ENCODE results near the gene LOXL1. TPM values are rescaled to one million over a fixed set of nuclear protein-coding genes. Genes with fewer than 3 reads are reported as not detected.

The LOXL1 gene
- total and polyA plus RNA-seq, 2 of the 13 experiments (the other 11 are each of a cell fraction or from before 2014, with no cell fraction given) = 0.51 to 1.3 TPM

DNA sequence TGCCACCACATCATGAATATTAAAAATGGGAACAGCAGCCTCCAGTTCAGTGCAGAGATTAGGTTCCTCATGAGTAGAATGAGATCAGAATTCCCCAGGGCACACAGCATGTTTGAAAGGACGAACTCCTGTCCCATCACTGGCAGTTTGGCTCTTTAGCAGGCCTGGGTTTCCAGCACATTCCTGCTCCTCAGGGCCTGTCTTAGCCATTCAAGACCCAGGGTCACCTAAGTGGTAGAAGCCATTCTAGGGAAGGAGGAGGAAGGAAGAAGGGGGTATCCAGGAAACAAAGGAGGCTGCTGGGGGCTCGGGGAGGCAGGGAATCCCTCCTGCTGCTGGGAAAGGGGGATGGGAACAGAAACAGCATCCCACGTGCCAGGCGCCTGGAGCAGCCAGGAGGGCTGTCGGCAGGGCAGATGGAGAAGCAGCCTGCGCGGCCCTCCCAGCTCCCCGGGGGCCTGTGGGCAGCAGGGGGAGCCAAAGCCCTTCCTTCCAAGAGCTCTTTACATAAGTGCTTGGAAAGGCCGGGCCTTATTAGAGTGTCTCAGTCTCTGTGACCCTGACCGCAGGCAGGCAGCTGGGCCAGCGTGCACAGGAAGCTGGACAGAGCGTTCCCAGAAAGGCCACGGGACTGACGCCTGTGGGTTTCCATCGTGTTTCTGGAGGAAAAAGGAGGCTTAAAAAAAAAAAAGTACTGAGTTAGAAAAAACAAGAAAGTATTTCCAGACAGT, 24.7 kb downstream of the LOXL1 start (continued):
- peak; percentile 22; the same call in 1 of the 2 replicates for TF ChIP-seq ZKSCAN8 (CRISPR knock-in tag; IDR thresholded peaks at IDR 0.05; ENCODE audit: borderline replicate concordance)
- 0 out of 2 replicates have a peak, but pooled peaks have one; percentile 16 for TF ChIP-seq FOXO1 (CRISPR knock-in tag; IDR thresholded peaks at IDR 0.05)
- 0 out of 2 replicates have a peak, but pooled peaks have one; percentile 7 for TF ChIP-seq SMC3 (IDR thresholded peaks at IDR 0.05; ENCODE audit: low read length)
- TF ChIP-seq, protein P1, sequence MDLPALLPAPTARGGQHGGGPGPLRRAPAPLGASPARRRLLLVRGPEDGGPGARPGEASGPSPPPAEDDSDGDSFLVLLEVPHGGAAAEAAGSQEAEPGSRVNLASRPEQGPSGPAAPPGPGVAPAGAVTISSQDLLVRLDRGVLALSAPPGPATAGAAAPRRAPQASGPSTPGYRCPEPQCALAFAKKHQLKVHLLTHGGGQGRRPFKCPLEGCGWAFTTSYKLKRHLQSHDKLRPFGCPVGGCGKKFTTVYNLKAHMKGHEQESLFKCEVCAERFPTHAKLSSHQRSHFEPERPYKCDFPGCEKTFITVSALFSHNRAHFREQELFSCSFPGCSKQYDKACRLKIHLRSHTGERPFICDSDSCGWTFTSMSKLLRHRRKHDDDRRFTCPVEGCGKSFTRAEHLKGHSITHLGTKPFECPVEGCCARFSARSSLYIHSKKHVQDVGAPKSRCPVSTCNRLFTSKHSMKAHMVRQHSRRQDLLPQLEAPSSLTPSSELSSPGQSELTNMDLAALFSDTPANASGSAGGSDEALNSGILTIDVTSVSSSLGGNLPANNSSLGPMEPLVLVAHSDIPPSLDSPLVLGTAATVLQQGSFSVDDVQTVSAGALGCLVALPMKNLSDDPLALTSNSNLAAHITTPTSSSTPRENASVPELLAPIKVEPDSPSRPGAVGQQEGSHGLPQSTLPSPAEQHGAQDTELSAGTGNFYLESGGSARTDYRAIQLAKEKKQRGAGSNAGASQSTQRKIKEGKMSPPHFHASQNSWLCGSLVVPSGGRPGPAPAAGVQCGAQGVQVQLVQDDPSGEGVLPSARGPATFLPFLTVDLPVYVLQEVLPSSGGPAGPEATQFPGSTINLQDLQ (CRISPR knock-in tag; IDR thresholded peaks at IDR 0.05) = no peak
- peak; percentile 84 for TF ChIP-seq RAD21 (CRISPR knock-in tag; IDR thresholded peaks at IDR 0.05)
- TF ChIP-seq ZNF564 (CRISPR knock-in tag; IDR thresholded peaks at IDR 0.05) = no peak
- peak; percentile 66 for TF ChIP-seq SPEN (CRISPR knock-in tag; IDR thresholded peaks at IDR 0.05; ENCODE audit: low read depth)
- TF ChIP-seq ZFX (CRISPR knock-in tag; IDR thresholded peaks at IDR 0.05; ENCODE audit: low read depth) = peak; percentile 78
- TF ChIP-seq ZNF12 (CRISPR knock-in tag; IDR thresholded peaks at IDR 0.05) = peak; percentile 34; the same call in 1 of the 2 replicates
- TF ChIP-seq, protein P2, sequence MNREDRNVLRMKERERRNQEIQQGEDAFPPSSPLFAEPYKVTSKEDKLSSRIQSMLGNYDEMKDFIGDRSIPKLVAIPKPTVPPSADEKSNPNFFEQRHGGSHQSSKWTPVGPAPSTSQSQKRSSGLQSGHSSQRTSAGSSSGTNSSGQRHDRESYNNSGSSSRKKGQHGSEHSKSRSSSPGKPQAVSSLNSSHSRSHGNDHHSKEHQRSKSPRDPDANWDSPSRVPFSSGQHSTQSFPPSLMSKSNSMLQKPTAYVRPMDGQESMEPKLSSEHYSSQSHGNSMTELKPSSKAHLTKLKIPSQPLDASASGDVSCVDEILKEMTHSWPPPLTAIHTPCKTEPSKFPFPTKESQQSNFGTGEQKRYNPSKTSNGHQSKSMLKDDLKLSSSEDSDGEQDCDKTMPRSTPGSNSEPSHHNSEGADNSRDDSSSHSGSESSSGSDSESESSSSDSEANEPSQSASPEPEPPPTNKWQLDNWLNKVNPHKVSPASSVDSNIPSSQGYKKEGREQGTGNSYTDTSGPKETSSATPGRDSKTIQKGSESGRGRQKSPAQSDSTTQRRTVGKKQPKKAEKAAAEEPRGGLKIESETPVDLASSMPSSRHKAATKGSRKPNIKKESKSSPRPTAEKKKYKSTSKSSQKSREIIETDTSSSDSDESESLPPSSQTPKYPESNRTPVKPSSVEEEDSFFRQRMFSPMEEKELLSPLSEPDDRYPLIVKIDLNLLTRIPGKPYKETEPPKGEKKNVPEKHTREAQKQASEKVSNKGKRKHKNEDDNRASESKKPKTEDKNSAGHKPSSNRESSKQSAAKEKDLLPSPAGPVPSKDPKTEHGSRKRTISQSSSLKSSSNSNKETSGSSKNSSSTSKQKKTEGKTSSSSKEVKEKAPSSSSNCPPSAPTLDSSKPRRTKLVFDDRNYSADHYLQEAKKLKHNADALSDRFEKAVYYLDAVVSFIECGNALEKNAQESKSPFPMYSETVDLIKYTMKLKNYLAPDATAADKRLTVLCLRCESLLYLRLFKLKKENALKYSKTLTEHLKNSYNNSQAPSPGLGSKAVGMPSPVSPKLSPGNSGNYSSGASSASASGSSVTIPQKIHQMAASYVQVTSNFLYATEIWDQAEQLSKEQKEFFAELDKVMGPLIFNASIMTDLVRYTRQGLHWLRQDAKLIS (CRISPR knock-in tag; IDR thresholded peaks at IDR 0.05) = no peak
- TF ChIP-seq, protein P3, sequence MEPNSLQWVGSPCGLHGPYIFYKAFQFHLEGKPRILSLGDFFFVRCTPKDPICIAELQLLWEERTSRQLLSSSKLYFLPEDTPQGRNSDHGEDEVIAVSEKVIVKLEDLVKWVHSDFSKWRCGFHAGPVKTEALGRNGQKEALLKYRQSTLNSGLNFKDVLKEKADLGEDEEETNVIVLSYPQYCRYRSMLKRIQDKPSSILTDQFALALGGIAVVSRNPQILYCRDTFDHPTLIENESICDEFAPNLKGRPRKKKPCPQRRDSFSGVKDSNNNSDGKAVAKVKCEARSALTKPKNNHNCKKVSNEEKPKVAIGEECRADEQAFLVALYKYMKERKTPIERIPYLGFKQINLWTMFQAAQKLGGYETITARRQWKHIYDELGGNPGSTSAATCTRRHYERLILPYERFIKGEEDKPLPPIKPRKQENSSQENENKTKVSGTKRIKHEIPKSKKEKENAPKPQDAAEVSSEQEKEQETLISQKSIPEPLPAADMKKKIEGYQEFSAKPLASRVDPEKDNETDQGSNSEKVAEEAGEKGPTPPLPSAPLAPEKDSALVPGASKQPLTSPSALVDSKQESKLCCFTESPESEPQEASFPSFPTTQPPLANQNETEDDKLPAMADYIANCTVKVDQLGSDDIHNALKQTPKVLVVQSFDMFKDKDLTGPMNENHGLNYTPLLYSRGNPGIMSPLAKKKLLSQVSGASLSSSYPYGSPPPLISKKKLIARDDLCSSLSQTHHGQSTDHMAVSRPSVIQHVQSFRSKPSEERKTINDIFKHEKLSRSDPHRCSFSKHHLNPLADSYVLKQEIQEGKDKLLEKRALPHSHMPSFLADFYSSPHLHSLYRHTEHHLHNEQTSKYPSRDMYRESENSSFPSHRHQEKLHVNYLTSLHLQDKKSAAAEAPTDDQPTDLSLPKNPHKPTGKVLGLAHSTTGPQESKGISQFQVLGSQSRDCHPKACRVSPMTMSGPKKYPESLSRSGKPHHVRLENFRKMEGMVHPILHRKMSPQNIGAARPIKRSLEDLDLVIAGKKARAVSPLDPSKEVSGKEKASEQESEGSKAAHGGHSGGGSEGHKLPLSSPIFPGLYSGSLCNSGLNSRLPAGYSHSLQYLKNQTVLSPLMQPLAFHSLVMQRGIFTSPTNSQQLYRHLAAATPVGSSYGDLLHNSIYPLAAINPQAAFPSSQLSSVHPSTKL (CRISPR knock-in tag; IDR thresholded peaks at IDR 0.05) = peak; percentile 23; the same call in 1 of the 2 replicates
- peak; percentile 77 for TF ChIP-seq STAG1 (CRISPR knock-in tag; IDR thresholded peaks at IDR 0.05)
- no peak for TF ChIP-seq ZNF713 (CRISPR knock-in tag; IDR thresholded peaks at IDR 0.05)
- no peak for TF ChIP-seq KDM4B (CRISPR knock-in tag; IDR thresholded peaks at IDR 0.05)
- TF ChIP-seq, protein P4, sequence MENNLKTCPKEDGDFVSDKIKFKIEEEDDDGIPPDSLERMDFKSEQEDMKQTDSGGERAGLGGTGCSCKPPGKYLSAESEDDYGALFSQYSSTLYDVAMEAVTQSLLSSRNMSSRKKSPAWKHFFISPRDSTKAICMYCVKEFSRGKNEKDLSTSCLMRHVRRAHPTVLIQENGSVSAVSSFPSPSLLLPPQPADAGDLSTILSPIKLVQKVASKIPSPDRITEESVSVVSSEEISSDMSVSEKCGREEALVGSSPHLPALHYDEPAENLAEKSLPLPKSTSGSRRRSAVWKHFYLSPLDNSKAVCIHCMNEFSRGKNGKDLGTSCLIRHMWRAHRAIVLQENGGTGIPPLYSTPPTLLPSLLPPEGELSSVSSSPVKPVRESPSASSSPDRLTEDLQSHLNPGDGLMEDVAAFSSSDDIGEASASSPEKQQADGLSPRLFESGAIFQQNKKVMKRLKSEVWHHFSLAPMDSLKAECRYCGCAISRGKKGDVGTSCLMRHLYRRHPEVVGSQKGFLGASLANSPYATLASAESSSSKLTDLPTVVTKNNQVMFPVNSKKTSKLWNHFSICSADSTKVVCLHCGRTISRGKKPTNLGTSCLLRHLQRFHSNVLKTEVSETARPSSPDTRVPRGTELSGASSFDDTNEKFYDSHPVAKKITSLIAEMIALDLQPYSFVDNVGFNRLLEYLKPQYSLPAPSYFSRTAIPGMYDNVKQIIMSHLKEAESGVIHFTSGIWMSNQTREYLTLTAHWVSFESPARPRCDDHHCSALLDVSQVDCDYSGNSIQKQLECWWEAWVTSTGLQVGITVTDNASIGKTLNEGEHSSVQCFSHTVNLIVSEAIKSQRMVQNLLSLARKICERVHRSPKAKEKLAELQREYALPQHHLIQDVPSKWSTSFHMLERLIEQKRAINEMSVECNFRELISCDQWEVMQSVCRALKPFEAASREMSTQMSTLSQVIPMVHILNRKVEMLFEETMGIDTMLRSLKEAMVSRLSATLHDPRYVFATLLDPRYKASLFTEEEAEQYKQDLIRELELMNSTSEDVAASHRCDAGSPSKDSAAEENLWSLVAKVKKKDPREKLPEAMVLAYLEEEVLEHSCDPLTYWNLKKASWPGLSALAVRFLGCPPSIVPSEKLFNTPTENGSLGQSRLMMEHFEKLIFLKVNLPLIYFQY (CRISPR knock-in tag; IDR thresholded peaks at IDR 0.05; ENCODE audit: borderline replicate concordance) = peak; percentile 67; the same call in 1 of the 2 replicates
